Activated CD4-positive, alpha-beta T cell treated with anti-CD3 and anti-CD28 coated beads, Interleukin-2, amount 50 U/mL, for 24 hours (primary cell): ENCODE measurements around the gene GLB1L3.
"Not testable (repeated sequence)": the region's sequence is repeated elsewhere in the genome, so short reads cannot be mapped to it uniquely, and the experiment has no call there.

Source experiments
- DNase-seq, 2 donors: peaks; one replicate each; pipeline ENCODE4 v3.0.0-alpha.2; 2020; ENCODE audit warnings: low read depth in 1 of 2, low spot score in 1 of 2

Gene GLB1L3

GRCh38 chr11:134343646-134344045, 67.5 kb downstream of the GLB1L3 start:
- no peak for DNase-seq

- DNase-seq, result not testable (repeated sequence)
These were observed 68.5 kb downstream of the GLB1L3 start for GRCh38 chr11:134344497-134345236.

- no peak for DNase-seq
These were observed 69.0 kb downstream of the GLB1L3 start for GRCh38 chr11:134345237-134345550.

- DNase-seq, result no peak
These were observed 70.2 kb downstream of the GLB1L3 start for GRCh38 chr11:134346101-134346975.

- DNase-seq, result no peak
These were observed 70.8 kb downstream of the GLB1L3 start for GRCh38 chr11:134346976-134347350.

GRCh38 chr11:134347441-134347840, 71.3 kb downstream of the GLB1L3 start:
- DNase-seq, result no peak

- no peak for DNase-seq
These were observed 73.1 kb downstream of the GLB1L3 start for GRCh38 chr11:134349109-134349801.

- no peak for DNase-seq
These were observed 73.7 kb downstream of the GLB1L3 start for GRCh38 chr11:134349802-134350355.

- no peak for DNase-seq
These were observed 74.2 kb downstream of the GLB1L3 start for GRCh38 chr11:134350381-134350780.

GRCh38 chr11:134352111-134352510, 75.9 kb downstream of the GLB1L3 start:
- no peak for DNase-seq

GRCh38 chr11:134355136-134355535, 79.0 kb downstream of the GLB1L3 start:
- no peak for DNase-seq

GRCh38 chr11:134355656-134356055, 79.5 kb downstream of the GLB1L3 start:
- no peak for DNase-seq

GRCh38 chr11:134356656-134357544, 80.7 kb downstream of the GLB1L3 start:
- no peak for DNase-seq

- no peak for DNase-seq
These were observed 81.3 kb downstream of the GLB1L3 start for GRCh38 chr11:134357545-134357839.

- DNase-seq, result no peak
These were observed 82.1 kb downstream of the GLB1L3 start for GRCh38 chr11:134358165-134358855.

GRCh38 chr11:134358856-134359490, 82.8 kb downstream of the GLB1L3 start:
- DNase-seq, result no peak

GRCh38 chr11:134359646-134360045, 83.5 kb downstream of the GLB1L3 start:
- no peak for DNase-seq

GRCh38 chr11:134360050-134360835, 84.1 kb downstream of the GLB1L3 start:
- DNase-seq, result peak; percentile 50 to 51

- no peak for DNase-seq
These were observed 85.5 kb downstream of the GLB1L3 start for GRCh38 chr11:134361661-134362060.
